GM19463 (cell line): ENCODE data around the gene CEP350.

ENCODE experiments used
- ATAC-seq: cut with Tn5 transposase; IDR thresholded peaks from one replicate; pipeline ENCODE4 v1.9.1; 2021; ENCODE audit warnings: mild to moderate bottlenecking, moderate library complexity; ENCODE audit not compliant: unreplicated experiment

CEP350 gene

GRCh38 chr1:180153032-180153431, 198.4 kb downstream of the CEP350 start:
- ATAC-seq = no peak

DNA sequence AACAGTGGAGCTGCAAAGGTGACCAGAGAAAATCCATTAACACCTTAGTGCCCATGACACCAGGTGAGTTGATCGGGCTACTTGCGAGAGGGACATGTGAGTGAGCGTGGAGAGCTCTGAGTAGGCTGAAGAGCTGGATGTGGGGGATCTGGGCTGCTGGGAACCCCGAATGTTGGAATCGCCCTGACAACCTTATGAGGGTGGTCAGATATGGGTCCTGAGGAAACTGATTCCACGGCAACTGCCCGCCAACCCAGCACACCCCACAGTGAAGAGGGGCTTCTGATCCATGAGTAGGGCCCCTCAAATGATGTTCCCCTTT, 199.4 kb downstream of the CEP350 start:
- ATAC-seq = no peak

- ATAC-seq = peak; percentile 91
Observed at GRCh38 chr1:180154325-180155181, 199.9 kb downstream of the CEP350 start, which contains the start of gene QSOX1. Gene QSOX1, plus strand, starts transcription at chr1:180154869. Its CDS starts 39 bp downstream, at chr1:180154908.

DNA sequence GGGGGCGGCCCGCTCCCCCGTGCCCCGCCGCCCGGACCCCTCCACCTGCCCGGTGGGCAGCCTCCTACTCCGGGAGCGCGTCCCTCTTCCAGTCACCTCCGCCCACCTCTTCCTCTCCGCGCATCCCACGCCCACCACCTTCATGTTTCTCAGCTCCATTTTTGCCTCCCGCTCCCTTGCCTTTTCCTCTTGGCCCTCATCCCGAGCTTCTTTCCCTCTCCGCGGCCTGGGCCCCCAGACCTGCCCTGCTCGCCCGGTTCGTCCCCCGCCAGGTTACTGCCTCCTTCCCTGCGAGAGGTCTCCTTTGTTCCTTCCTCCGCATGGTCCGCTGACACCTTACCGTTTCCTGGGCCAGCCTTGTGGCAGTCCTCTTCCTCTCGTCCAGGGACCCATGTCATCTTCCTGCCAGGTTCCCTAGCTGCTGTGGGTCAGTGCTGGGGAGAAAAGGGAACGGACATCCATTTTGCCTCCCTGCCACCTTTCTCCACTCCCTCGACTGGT, 200.6 kb downstream of the CEP350 start:
- ATAC-seq = peak; percentile 2

- ATAC-seq = no peak
Observed at GRCh38 chr1:180156201-180156600, 201.6 kb downstream of the CEP350 start.

DNA sequence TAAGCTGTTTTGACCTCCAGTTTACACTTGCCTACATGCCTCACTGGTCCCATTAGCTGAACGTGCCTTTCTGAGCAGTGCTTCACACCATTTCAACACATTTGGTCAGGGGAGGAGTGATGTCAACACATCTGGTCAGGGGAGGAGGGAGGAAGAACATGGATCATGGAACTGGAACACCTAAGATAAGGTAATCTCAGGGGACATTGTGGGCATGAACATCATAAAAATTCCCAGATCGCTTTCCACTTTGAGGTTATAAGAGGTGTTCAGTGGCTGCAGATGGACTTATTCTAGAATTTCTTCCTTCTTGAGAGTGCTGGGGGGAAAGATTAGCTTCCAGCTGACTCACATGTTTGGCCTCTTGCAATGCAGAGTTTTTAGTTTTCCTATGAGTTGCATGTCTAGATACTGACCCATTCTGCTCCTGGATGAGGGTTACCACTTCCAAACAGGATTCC, 202.1 kb downstream of the CEP350 start:
- ATAC-seq = no peak

DNA sequence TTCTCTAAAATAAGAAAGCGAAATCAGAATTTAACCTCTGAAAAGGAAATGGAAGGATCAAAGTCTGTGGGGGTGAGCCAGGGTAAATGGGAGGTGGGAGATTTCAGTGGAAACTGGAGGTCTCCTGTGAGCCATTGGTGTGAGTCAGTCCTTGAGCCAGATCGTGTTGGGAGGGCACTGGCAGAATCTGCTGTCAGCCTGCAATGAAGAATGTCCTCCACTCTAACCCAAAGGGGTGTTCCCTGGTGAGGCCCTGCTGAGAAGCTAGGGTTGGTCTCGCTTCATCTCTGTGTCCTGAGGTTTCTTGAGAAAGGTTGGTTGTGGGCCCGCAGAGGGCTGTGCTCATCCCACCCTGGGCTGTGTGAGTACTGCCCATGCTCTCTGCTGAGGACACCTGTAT, 202.5 kb downstream of the CEP350 start:
- no peak for ATAC-seq

- ATAC-seq = no peak
Observed at GRCh38 chr1:180157576-180158057, 203.0 kb downstream of the CEP350 start.

DNA sequence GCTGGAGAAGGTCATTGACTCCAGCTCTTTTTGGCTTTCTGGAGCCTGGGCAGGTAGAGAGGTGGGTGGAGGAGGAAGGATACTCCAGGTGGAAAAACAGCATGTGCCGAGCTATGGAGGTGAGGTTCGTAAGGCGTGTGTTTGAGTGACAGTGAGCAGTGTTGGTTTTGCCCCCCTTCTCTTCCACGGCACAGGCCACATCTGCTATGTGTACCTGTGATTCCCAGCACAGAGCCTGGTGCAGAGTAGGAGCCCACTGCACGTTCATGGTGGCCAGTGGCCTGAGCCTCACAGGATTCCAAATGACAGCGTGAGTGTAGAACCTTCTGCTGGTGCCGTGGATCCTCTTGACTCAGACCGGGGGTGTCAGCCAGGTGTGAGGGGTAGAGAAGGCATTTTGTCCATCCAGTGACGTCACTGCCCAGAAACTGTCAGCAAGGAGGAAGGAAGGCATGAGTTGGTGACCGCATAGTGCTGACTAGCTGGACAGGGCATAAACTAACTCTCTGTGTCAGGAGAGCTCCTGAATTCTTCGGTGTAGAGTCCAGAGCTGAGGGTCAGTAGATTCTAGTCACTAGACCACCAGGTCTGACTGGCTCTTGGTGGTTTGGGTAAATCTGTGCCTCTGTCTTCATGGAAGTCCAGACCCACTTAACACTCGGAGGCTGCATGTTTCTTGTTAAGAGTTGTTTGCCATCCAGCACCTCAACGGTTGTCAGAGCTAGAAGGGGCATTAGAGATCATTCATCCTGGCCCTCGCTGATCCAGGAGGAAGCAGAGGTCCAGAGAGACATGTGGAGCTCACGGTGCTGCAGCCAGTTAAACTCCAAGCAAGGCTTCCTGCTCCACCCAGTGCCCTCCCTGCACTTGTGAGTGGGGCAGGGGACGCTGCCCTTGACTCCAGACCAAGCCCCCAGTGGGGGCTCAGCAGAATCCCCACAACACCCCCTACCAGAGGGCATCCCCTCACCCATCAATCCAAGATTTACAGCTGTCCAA, 203.8 kb downstream of the CEP350 start:
- no peak for ATAC-seq

- ATAC-seq = no peak
Observed at GRCh38 chr1:180160357-180160756, 205.7 kb downstream of the CEP350 start.

DNA sequence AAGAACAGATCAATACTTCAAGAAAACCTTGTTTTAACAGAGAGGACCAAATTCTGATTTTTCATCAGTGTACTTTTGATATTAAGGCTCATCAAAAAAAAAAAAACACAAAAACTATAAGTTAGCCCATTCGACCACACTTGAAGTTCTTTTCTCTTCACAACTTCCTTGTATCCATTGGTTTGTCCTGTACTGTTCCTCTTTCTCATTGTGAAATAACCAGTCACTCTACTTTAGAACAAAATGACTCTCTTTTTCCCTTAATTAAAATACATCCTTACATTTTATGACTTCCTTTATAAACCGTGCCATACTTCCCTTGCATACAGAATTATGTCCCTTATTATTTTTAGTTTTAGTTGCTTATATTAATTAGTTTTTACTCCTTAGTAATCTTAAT, 208.4 kb downstream of the CEP350 start:
- ATAC-seq = no peak
